Astrocyte (in vitro differentiated cells and primary cell): ENCODE data around the gene ABLIM2. TPM values are rescaled to one million over a fixed set of nuclear protein-coding genes. Genes with fewer than 3 reads are reported as not detected.

Source experiments
- DNase-seq: peaks from one replicate; pipeline ENCODE4 v3.0.0-alpha.2; 2010; ENCODE audit warnings: low read depth
- FAIRE-seq: peaks from 2 replicates; lab custom pipeline; 2011; peaks lifted over from hg19 to GRCh38; lab: Jason Lieb, UNC
- H2AFZ ChIP-seq: 2 replicates; pipeline ENCODE4 v1.6.0; 2012; ENCODE audit warnings: low read depth, low read length, inconsistent platforms
- H3K27ac ChIP-seq: 2 replicates; pipeline ENCODE4 v1.5.1; 2011; ENCODE audit warnings: low read depth, low read length, inconsistent platforms
- H3K27me3 ChIP-seq: 2 replicates; pipeline ENCODE4 v1.6.0; 2011; ENCODE audit warnings: low read length, inconsistent platforms; ENCODE audit not compliant: insufficient read depth
- H3K36me3 ChIP-seq: 2 replicates; pipeline ENCODE4 v1.5.1; 2011; ENCODE audit warnings: low read length, inconsistent platforms; ENCODE audit not compliant: insufficient read depth
- H3K4me1 ChIP-seq: 2 replicates; pipeline ENCODE4 v1.5.1; 2011; ENCODE audit warnings: low read length, inconsistent platforms; ENCODE audit not compliant: insufficient read depth
- H3K4me2 ChIP-seq: 2 replicates; pipeline ENCODE4 v1.6.0; 2012; ENCODE audit warnings: low read length, inconsistent platforms
- H3K4me3 ChIP-seq: 2 replicates; pipeline ENCODE4 v1.5.1; 2011; ENCODE audit warnings: low read depth, mild to moderate bottlenecking, low read length, inconsistent platforms; ENCODE audit not compliant: insufficient read depth
- H3K79me2 ChIP-seq: 2 replicates; pipeline ENCODE4 v1.6.0; 2012; ENCODE audit warnings: mild to moderate bottlenecking, low read length, inconsistent platforms; ENCODE audit not compliant: insufficient read depth
- H3K9ac ChIP-seq: 2 replicates; pipeline ENCODE4 v1.6.0; 2012; ENCODE audit warnings: mild to moderate bottlenecking, low read length, inconsistent platforms
- H3K9me3 ChIP-seq: 2 replicates; pipeline ENCODE4 v1.5.1; 2012; ENCODE audit warnings: low read depth, mild to moderate bottlenecking, low read length, inconsistent platforms; ENCODE audit not compliant: insufficient read depth
- H4K20me1 ChIP-seq: 2 replicates; pipeline ENCODE4 v1.6.0; 2012; ENCODE audit warnings: low read length, inconsistent platforms; ENCODE audit not compliant: insufficient read depth
- H3K27ac Mint-ChIP-seq: one replicate; pipeline ENCODE4 v1.8.0; 2021; ENCODE audit warnings: mild to moderate bottlenecking, mixed read lengths; ENCODE audit not compliant: unreplicated experiment
- H3K27me3 Mint-ChIP-seq: one replicate; pipeline ENCODE4 v1.8.0; 2021; ENCODE audit warnings: low read depth, mixed read lengths; ENCODE audit not compliant: unreplicated experiment
- H3K36me3 Mint-ChIP-seq: one replicate; pipeline ENCODE4 v1.8.0; 2021; ENCODE audit warnings: low read depth, mixed read lengths; ENCODE audit not compliant: unreplicated experiment
- H3K4me1 Mint-ChIP-seq: one replicate; pipeline ENCODE4 v1.8.0; 2021; ENCODE audit warnings: low read depth, mixed read lengths; ENCODE audit not compliant: unreplicated experiment
- H3K4me3 Mint-ChIP-seq: one replicate; pipeline ENCODE4 v1.8.0; 2021; ENCODE audit warnings: mild to moderate bottlenecking, moderate library complexity, mixed read lengths; ENCODE audit not compliant: unreplicated experiment
- H3K9me3 Mint-ChIP-seq: one replicate; pipeline ENCODE4 v1.8.0; 2021; ENCODE audit warnings: mild to moderate bottlenecking, mixed read lengths; ENCODE audit not compliant: unreplicated experiment
- CTCF ChIP-seq: IDR thresholded peaks from 2 replicates; pipeline ENCODE4 v1.5.1; 2011; ENCODE audit warnings: low read depth, mild to moderate bottlenecking, inconsistent platforms, low read length, moderate library complexity; ENCODE audit not compliant: insufficient read depth
- EZH2 ChIP-seq: IDR thresholded peaks from 2 replicates; pipeline ENCODE4 v1.6.1; 2012; ENCODE audit warnings: mild to moderate bottlenecking, low read length, inconsistent platforms; ENCODE audit not compliant: insufficient read depth
- total RNA-seq: library from RNA; stranded (reverse); gene quantifications from 2 replicates; pipeline ENCODE4 v1.2.1, GENCODE V29; 2021

The ABLIM2 gene
- total RNA-seq, 1 donor from 2014 or later = 0.50 TPM

DNA sequence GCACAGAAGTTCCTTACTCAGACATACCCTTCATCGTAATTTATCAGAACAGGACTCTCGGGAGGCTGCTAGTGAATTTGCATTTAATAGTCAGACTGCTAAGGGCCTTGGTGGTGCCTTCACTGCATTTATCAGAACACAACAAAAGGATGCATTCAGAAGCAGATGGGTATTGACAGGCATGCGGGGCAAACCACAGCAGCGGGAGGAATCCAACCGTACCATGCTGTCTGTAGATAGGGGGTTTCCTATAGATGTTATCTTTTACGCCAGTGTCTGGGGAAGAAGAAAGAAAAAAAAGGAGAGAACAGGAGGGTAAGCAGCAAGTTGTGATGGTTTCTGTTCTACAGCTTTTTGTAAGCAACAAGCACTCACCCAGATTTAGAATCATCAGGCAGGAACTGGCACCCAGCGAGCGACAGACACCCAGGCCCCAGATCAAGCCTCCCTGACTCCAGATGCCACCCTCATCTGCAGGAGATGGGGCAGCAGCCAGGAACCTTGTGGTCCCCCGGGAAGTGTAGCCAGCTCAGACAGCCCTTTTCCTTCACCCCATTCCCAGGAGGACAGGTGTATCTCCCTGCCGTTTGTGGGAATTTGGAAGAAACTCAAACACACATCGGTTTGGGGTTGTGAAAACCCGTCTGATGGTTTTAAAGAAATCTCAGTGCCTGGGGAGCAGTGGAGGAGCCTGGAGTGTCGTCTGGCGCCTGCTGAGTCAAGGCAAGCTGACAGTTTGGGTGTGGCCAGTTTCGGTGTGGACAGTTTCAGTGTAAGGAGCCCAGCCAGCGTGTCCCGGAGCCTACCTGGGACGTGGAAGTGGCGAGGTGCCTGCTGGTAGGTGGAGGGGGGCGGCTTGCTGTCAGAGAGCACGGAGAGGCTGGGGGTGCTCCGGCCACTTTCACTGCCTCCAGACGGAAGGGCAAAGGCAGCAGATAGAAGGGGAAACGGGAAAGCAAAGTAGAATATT, 138.9 kb downstream of the ABLIM2 start:
- Mint-ChIP-seq H3K9me3 (no peaks in the 10 kb centered on the region), H3K4me3 (no peak overlapping the region), H3K36me3 (no peaks in the 10 kb centered on the region), H3K27me3 (peaks cover 74% of the 10 kb centered on the region), H3K27ac (no peak overlapping the region), H3K4me1 (no peaks in the 10 kb centered on the region)
- Histone ChIP-seq H2AFZ (no peak overlapping the region), H3K27me3 (peaks cover 50% of the 10 kb centered on the region), H3K9me3 (no peaks in the 10 kb centered on the region), H3K4me1 (no peaks in the 10 kb centered on the region), H3K27ac (no peak overlapping the region), H3K4me2 (no peak overlapping the region), H3K4me3 (no peak overlapping the region), H3K9ac (no peak overlapping the region), H3K79me2 (no peaks in the 10 kb centered on the region), H4K20me1 (no peaks in the 10 kb centered on the region), H3K36me3 (no peaks in the 10 kb centered on the region)
- no peak for DNase-seq
- no peak for TF ChIP-seq EZH2
- no peak for TF ChIP-seq CTCF
- FAIRE-seq = no peak

DNA sequence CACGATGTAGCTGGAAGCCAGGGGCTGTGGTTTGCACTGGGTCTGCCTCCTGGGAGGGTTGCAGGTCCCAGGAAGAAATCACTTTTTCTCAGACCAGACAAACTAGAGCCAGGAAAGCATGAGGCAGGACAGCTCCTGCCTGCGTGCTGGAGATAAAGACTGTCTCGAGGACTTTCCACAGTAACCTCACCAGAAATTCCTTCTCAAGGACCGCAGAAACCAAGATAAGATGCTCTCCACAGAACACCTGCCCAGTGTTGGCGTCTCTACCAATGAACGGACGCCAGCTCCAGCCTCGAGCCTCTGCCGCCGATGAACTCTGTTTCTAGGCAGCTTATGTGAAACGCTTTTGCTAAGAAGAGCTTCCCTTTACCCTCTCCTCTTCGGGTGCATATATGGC, 142.1 kb downstream of the ABLIM2 start:
- Mint-ChIP-seq H3K9me3 (no peaks in the 10 kb centered on the region), H3K27ac (no peak overlapping the region), H3K4me1 (no peaks in the 10 kb centered on the region), H3K27me3 (peaks cover 75% of the 10 kb centered on the region), H3K36me3 (no peaks in the 10 kb centered on the region), H3K4me3 (no peak overlapping the region)
- DNase-seq (peak; percentile 62), FAIRE-seq (no peak)
- no peak overlapping the region for H3K9ac ChIP-seq
- H3K4me2 ChIP-seq = no peak overlapping the region
- H3K36me3 ChIP-seq = no peaks in the 10 kb centered on the region
- no peak for TF ChIP-seq CTCF
- TF ChIP-seq EZH2 = no peak
- no peak overlapping the region for H3K27ac ChIP-seq
- H3K4me3 ChIP-seq = no peak overlapping the region
- no peak overlapping the region for H2AFZ ChIP-seq
- no peaks in the 10 kb centered on the region for H3K79me2 ChIP-seq
- H3K27me3 ChIP-seq = peaks cover 52% of the 10 kb centered on the region
- H4K20me1 ChIP-seq = no peaks in the 10 kb centered on the region
- no peaks in the 10 kb centered on the region for H3K9me3 ChIP-seq
- H3K4me1 ChIP-seq = no peaks in the 10 kb centered on the region

DNA sequence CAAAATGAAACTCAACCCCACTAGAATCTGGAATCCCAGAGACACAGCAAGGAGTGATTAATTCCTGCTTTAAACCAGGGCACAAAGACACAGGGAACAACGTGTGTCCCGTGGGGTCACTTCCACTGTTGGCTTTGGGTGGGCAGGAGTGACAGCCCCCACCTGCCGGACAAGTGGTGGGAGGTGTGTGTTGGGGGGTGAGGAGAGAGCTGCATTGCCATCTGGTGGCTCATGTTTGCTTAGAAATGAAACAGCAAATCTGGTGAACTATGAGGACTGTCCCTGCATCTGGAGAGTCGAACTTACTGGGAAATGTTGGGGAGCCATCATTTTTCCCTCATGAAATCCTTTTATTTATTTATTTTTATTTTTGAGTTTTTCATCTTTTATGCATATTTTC, 143.1 kb downstream of the ABLIM2 start:
- H3K9me3 ChIP-seq = no peaks in the 10 kb centered on the region
- peaks cover 4% of the 10 kb centered on the region for H3K4me1 ChIP-seq
- no peak overlapping the region for H3K4me3 Mint-ChIP-seq
- no peaks in the 10 kb centered on the region for H3K4me1 Mint-ChIP-seq
- peaks cover 57% of the 10 kb centered on the region for H3K27me3 ChIP-seq
- TF ChIP-seq EZH2 = no peak
- peak; percentile 26 for TF ChIP-seq CTCF
- no peaks in the 10 kb centered on the region for H3K9me3 Mint-ChIP-seq
- no peak overlapping the region for H3K4me3 ChIP-seq
- H3K27me3 Mint-ChIP-seq = peaks cover 74% of the 10 kb centered on the region
- H3K79me2 ChIP-seq = no peaks in the 10 kb centered on the region
- H3K27ac ChIP-seq = no peak overlapping the region
- no peaks in the 10 kb centered on the region for H3K36me3 Mint-ChIP-seq
- FAIRE-seq (no peak), DNase-seq (no peak)
- H3K9ac ChIP-seq = no peak overlapping the region
- no peaks in the 10 kb centered on the region for H4K20me1 ChIP-seq
- H3K36me3 ChIP-seq = no peaks in the 10 kb centered on the region
- no peak overlapping the region for H3K27ac Mint-ChIP-seq
- peak overlapping the region; percentile 23 for H3K4me2 ChIP-seq
- no peak overlapping the region for H2AFZ ChIP-seq
